22Rv1 (cell line): ENCODE results near the gene KIAA1210.
A peak's percentile ranks its signal among the peaks of the same experiment; 100 is the strongest.

Experiments
- H3K27ac ChIP-seq: fragments of 450-650 bp; 2 replicates; pipeline ENCODE4 v1.5.1; 2017
- ZFX ChIP-seq: fragments of 450-650 bp; IDR thresholded peaks from 2 replicates; pipeline ENCODE4 v1.6.1; 2017; ENCODE audit warnings: antibody characterized with exemption, borderline replicate concordance
- TF ChIP-seq, protein P1 (sequence below): fragments of 450-650 bp; IDR thresholded peaks from 2 replicates; pipeline ENCODE4 v1.5.1; 2017; ENCODE audit warnings: mild to moderate bottlenecking

KIAA1210 gene

DNA sequence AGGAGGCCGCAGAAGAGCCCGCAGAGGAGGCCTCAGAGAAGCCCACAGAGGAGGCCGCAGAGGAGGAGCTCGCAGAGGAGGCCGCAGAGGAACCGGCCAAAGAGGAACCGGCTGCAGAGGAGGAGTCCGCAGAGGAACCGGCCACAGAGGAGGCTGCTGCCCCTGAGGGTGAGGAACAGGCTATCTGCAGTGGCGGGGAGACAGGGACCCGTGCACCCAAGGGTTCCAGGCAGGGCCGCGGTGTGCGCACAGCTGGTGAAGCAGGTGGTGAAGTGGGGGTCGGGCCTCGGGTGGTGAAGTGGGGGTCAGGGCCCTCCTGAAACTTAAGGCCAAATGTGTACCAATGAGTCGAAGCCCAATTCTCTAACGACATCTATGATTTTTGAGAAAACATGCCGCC, 53.7 kb downstream of the KIAA1210 start:
- no peak overlapping the region for H3K27ac ChIP-seq
- TF ChIP-seq, protein P1, sequence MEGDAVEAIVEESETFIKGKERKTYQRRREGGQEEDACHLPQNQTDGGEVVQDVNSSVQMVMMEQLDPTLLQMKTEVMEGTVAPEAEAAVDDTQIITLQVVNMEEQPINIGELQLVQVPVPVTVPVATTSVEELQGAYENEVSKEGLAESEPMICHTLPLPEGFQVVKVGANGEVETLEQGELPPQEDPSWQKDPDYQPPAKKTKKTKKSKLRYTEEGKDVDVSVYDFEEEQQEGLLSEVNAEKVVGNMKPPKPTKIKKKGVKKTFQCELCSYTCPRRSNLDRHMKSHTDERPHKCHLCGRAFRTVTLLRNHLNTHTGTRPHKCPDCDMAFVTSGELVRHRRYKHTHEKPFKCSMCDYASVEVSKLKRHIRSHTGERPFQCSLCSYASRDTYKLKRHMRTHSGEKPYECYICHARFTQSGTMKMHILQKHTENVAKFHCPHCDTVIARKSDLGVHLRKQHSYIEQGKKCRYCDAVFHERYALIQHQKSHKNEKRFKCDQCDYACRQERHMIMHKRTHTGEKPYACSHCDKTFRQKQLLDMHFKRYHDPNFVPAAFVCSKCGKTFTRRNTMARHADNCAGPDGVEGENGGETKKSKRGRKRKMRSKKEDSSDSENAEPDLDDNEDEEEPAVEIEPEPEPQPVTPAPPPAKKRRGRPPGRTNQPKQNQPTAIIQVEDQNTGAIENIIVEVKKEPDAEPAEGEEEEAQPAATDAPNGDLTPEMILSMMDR: no peak
- no peak for TF ChIP-seq ZFX

DNA sequence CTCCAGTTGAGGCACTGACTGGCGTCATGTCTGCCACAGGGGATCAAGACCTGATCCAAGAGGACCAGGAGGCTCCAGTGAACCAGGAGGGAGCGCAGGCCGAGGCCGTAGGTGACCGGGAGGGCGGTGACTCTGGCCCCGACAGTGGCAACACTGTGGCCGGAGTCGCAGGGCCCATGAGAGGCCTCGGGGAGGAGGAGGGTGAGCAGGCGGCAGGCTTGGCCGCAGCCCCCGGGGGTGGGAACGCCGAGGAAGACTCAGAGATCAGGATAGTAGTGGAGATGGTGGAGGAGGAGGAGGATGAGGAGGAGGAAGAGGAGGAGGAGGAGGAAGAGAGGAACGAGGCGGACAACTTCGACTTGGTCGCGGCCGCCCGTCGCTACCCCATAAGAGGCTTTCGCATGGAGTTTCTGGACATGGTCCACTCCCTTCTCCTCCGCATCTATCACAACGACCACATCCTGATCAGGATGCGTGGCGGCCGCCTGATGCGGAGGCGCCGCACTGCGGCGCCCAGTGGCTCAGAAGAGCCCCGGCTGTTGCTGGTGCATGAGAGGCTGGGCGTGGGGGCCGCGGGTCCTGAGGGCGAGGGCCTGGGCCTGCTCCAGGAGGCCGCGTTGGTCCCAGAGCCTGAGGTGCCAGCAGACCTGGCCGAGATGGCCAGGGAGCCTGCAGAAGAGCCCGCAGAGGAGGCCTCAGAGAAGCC, 54.3 kb downstream of the KIAA1210 start:
- no peak for TF ChIP-seq ZFX
- TF ChIP-seq, protein P1: no peak
- no peak overlapping the region for H3K27ac ChIP-seq

DNA sequence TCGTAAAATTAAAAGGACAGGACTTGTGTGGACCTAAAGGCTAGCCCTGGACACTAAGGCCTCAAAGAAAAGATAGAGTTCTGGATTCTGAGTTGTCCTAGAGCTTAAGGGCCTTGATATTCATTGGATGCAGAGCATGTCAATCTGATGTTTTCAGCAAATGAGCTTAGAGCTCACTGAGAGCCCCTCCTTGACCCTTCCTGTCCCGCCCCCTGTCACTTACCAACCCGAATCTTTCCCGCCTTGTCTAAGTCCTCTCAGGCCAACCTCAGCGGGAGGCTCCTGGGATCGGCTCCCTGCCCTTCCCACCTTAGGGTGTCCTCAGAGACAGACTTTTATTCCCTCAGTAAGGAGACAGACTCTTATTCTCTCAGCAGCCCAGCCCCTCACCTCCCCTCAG, 54.9 kb downstream of the KIAA1210 start, which contains the start of gene CT47C1:
Gene CT47C1, plus strand, starts transcription at position 250 of the 400 bp plus-strand sequence. CDS start 233 bp downstream, outside the sequence.
- no peak within 1 kb of the TSS for H3K27ac ChIP-seq
- TF ChIP-seq ZFX: no peak
- TF ChIP-seq, protein P1: no peak

DNA sequence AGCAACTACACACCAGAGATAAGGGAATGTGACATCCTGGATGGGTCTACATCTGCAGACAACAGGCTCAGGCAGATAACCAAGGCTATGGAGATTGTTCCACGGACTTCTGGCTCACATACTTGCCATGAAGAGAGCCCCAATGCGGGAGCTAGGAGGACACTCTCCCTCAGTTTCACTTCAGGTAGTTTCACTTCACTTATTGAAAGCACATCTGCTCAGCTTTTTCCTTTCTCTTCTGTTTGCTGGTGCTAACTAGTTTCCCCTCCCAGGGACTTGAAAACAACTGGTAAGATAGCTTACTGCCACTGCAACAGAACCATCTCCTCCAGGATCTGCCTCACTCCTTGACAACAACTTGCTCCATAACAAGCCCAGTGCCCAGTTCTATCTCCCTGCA, 56.2 kb downstream of the KIAA1210 start:
- TF ChIP-seq, protein P1: no peak
- no peak for TF ChIP-seq ZFX
- H3K27ac ChIP-seq: no peak overlapping the region

DNA sequence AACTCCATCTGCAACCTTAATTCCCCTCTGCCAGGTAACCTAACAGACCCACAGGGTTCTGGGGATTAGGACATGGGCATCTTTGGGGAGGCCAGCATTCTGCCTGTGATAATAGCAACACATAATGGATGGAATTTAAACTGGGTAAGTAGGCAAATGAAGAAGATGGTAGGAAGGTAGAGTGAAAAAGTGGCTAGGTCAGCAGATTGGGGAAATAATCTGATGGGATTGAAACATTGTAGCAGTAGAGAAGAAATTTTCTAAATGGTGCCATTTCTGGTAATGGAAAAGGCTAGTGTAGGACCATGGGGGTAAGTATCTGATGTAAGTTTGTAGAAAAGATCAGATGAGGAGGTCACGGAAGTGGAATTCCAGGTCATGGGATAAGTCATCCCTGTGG, 57.9 kb downstream of the KIAA1210 start:
- H3K27ac ChIP-seq: no peak overlapping the region
- TF ChIP-seq, protein P1: no peak
- no peak for TF ChIP-seq ZFX

DNA sequence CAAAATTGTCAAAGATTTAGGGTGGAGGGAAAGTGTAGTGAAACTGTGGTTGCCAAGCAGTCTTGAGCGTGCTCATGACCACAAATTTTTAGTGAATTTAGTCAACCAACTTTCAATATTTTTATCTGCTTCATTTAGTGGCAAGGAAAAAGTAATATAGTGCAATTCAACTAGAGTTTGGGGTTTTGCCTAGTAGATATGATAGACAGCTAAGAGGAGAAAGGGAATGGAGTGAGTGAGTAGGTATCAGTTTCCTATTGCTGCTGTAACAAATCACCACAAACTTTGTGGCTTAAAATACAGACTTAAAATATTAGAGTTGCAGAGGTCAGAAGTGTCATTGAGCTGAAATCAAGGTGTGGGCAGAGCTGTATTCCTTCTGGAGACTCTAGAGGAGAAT, 58.5 kb downstream of the KIAA1210 start:
- TF ChIP-seq, protein P1: no peak
- no peak for TF ChIP-seq ZFX
- H3K27ac ChIP-seq: no peak overlapping the region

DNA sequence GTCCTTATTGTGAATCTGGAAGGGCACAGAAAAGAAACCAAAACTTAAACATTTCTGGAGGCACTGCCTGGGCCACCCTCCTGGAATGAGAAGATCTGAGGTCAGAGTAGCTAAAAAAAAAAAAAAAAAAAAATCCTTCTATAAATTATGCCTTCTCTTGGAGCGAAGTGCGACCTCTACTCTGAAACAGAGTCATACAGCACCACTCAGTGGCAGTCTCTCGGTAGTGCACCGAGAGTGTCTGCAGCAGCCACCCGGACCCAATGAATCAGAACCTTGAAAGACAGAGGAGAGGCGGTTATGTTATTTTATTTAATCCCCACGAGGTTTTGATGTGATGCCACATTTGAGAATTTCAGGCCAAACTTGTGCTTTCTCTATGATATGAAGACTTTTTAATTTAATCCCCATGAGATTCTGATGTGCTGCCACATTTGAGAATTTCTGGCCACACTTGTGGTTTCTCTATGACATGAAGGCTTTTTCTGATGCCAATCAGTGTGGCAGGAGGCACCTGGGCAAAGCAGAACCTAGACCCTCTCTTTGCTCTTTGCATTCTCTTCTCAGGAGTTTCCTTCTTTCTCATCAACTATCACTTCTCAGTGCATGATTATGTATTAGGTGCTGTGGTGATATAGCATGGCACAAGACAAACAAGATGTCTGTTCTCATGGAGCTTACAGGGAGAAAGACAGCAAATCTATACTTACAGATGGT, 60.4 kb downstream of the KIAA1210 start:
- H3K27ac ChIP-seq: no peak overlapping the region
- TF ChIP-seq, protein P1: peak; percentile 62
- TF ChIP-seq ZFX: no peak
